HG03064 (cell line): ENCODE data around the gene ACSL3.
A peak's percentile ranks its signal among the peaks of the same experiment; 100 is the strongest.
"Not testable (repeated sequence)": the region's sequence is repeated elsewhere in the genome, so short reads cannot be mapped to it uniquely, and the experiment has no call there.

Experiments
- ATAC-seq: cut with Tn5 transposase; IDR thresholded peaks from one replicate; pipeline ENCODE4 v1.9.1; 2021; ENCODE audit warnings: low read depth; ENCODE audit not compliant: unreplicated experiment

ACSL3 gene

GRCh38 chr2:222860740-222861410, at the start of gene ACSL3:
ACSL3 (plus strand) TSS chr2:222861036; CDS start chr2:222908773, 47,737 bp downstream.
- ATAC-seq = peak; percentile 98

- ATAC-seq = no peak
Observed at GRCh38 chr2:222811828-222812227, 49.0 kb upstream of the ACSL3 start.

- ATAC-seq = peak; percentile 97
Observed at GRCh38 chr2:222813177-222813843, 47.5 kb upstream of the ACSL3 start.

- no peak for ATAC-seq
Observed at GRCh38 chr2:222819722-222820333, 41.0 kb upstream of the ACSL3 start.

GRCh38 chr2:222823183-222823930, 37.5 kb upstream of the ACSL3 start:
- no peak for ATAC-seq

- ATAC-seq = no peak
Observed at GRCh38 chr2:222825031-222825430, 35.8 kb upstream of the ACSL3 start.

GRCh38 chr2:222827417-222827816, 33.4 kb upstream of the ACSL3 start:
- ATAC-seq = no peak

GRCh38 chr2:222828572-222828971, 32.3 kb upstream of the ACSL3 start:
- no peak for ATAC-seq

- ATAC-seq = no peak
Observed at GRCh38 chr2:222830164-222830563, 30.7 kb upstream of the ACSL3 start.

GRCh38 chr2:222833410-222833809, 27.4 kb upstream of the ACSL3 start:
- no peak for ATAC-seq

GRCh38 chr2:222835143-222835822, 25.6 kb upstream of the ACSL3 start:
- no peak for ATAC-seq

- ATAC-seq = no peak
Observed at GRCh38 chr2:222835823-222836151, 25.0 kb upstream of the ACSL3 start.

GRCh38 chr2:222837643-222838056, 23.2 kb upstream of the ACSL3 start:
- no peak for ATAC-seq

GRCh38 chr2:222840060-222840802, 20.6 kb upstream of the ACSL3 start:
- no peak for ATAC-seq

- no peak for ATAC-seq
Observed at GRCh38 chr2:222842491-222843174, 18.2 kb upstream of the ACSL3 start.

- no peak for ATAC-seq
Observed at GRCh38 chr2:222844323-222844722, 16.5 kb upstream of the ACSL3 start.

GRCh38 chr2:222845314-222845713, 15.5 kb upstream of the ACSL3 start:
- not testable (repeated sequence) for ATAC-seq

- no peak for ATAC-seq
Observed at GRCh38 chr2:222846003-222846402, 14.8 kb upstream of the ACSL3 start.

GRCh38 chr2:222848031-222848430, 12.8 kb upstream of the ACSL3 start:
- not testable (repeated sequence) for ATAC-seq
